Mucosa of gallbladder (tissue), 1 donor: ENCODE measurements around the gene GARIN5B. TPM values are rescaled to one million over a fixed set of nuclear protein-coding genes. Genes with fewer than 3 reads are reported as not detected.

Source experiments
- total RNA-seq: library from RNA; stranded (reverse); gene quantifications from one replicate; pipeline ENCODE4 v1.2.1, GENCODE V29; 2021
- donor health status: DM: no; HTN: no; CAD: no.

GARIN5B gene
- total RNA-seq, 1 donor from 2014 or later: not detected

Other genes starting within 250 kb of the GARIN5B start
- 189 TPM for gene PPP1R12C, start 245.6 kb downstream of the GARIN5B start, total RNA-seq
- gene TNNT1, start 214.1 kb downstream of the GARIN5B start, total RNA-seq: 0.72 TPM
- not detected for gene TNNI3, start 205.5 kb downstream of the GARIN5B start, total RNA-seq
- 7.3 TPM for gene DNAAF3, start 196.6 kb downstream of the GARIN5B start, total RNA-seq
- gene SYT5, start 183.0 kb downstream of the GARIN5B start, total RNA-seq: not detected
- gene PTPRH, start 153.8 kb downstream of the GARIN5B start, total RNA-seq: 175 TPM
- 193 TPM for gene TMEM86B, start 134.5 kb downstream of the GARIN5B start, total RNA-seq
- gene PPP6R1, start 104.2 kb downstream of the GARIN5B start, total RNA-seq: 108 TPM
- gene HSPBP1, start 83.2 kb downstream of the GARIN5B start, total RNA-seq: 28.8 TPM
- 5.2 TPM for gene BRSK1, start 79.3 kb downstream of the GARIN5B start, total RNA-seq
- gene TMEM150B, start 37.9 kb downstream of the GARIN5B start, total RNA-seq: 10.1 TPM
- gene KMT5C, start 23.4 kb downstream of the GARIN5B start, total RNA-seq: 24.9 TPM
- gene COX6B2, start 8.5 kb downstream of the GARIN5B start, total RNA-seq: not detected
- 0.69 TPM for gene IL11, start 7.2 kb upstream of the GARIN5B start, total RNA-seq
- not detected for gene TMEM190, start 13.6 kb upstream of the GARIN5B start, total RNA-seq
- 39.9 TPM for gene TMEM238, start 21.0 kb upstream of the GARIN5B start, total RNA-seq
- gene RPL28, start 22.7 kb upstream of the GARIN5B start, total RNA-seq: 1,612 TPM
- 26.4 TPM for gene UBE2S, start 44.5 kb upstream of the GARIN5B start, total RNA-seq
- gene SHISA7, start 80.0 kb upstream of the GARIN5B start, total RNA-seq: not detected
- 53.5 TPM for gene ISOC2, start 98.4 kb upstream of the GARIN5B start, total RNA-seq
- not detected for gene C19orf85, start 101.5 kb upstream of the GARIN5B start, total RNA-seq
- gene ZNF628, start 113.4 kb upstream of the GARIN5B start, total RNA-seq: 10.7 TPM
- 23.1 TPM for gene NAT14, start 121.9 kb upstream of the GARIN5B start, total RNA-seq
- 49.7 TPM for gene SSC5D, start 125.2 kb upstream of the GARIN5B start, total RNA-seq
- gene SBK2, start 173.9 kb upstream of the GARIN5B start, total RNA-seq: not detected
- 0.20 TPM for gene SBK3, start 182.3 kb upstream of the GARIN5B start, total RNA-seq
- gene ZNF579, start 217.6 kb upstream of the GARIN5B start, total RNA-seq: 35.0 TPM
- 22.7 TPM for gene FIZ1, start 236.3 kb upstream of the GARIN5B start, total RNA-seq
- gene ZNF524, start 237.0 kb upstream of the GARIN5B start, total RNA-seq: 37.8 TPM
- 21.6 TPM for gene ZNF865, start 242.4 kb upstream of the GARIN5B start, total RNA-seq